Caco-2 (cell line): ENCODE results near the gene AXL. TPM values are rescaled to one million over a fixed set of nuclear protein-coding genes. Genes with fewer than 3 reads are reported as not detected.
A peak's percentile ranks its signal among the peaks of the same experiment; 100 is the strongest.

Experiments used
- BruUV-seq: library from RNA; stranded (reverse); fragments of 400-500 nt; replicated peaks from 2 replicates; lab custom pipeline; 2021; lab: Mats Ljungman, UMichigan
- CTCF ChIA-PET: fragments of 300-600 bp; sonication (Branson Sonifier 250); formaldehyde crosslinking; loops from one replicate; lab custom pipeline; 2022; ENCODE audit warnings: antibody characterized with exemption; lab: Charles Lee
- POLR2A ChIA-PET: fragments of 300-600 bp; sonication (Branson Sonifier 250); formaldehyde crosslinking; loops from one replicate; lab custom pipeline; 2022; ENCODE audit warnings: antibody characterized with exemption; lab: Charles Lee
- DNase-seq, 2 experiments: peaks; one replicate each; pipeline versions ENCODE4 v3.0.0 to v3.0.0-alpha.2; 2020 to 2022
- H3K27me3 ChIP-seq: replicated peaks from 2 replicates; pipeline ENCODE4 v1.6.0; 2011; ENCODE audit warnings: low read length; ENCODE audit not compliant: control insufficient read depth, insufficient read depth
- H3K36me3 ChIP-seq: 2 replicates; pipeline ENCODE4 v1.5.1; 2011; ENCODE audit warnings: low read length; ENCODE audit not compliant: control insufficient read depth, insufficient read depth
- H3K4me1 ChIP-seq: fragments of 250-450 bp; sonication (Bioruptor Pico); 2 replicates; pipeline ENCODE4 v1.5.1; 2020; ENCODE audit warnings: mild to moderate bottlenecking
- H3K4me3 ChIP-seq: 2 replicates; pipeline ENCODE4 v1.5.1; 2011; ENCODE audit warnings: low read depth, mild to moderate bottlenecking, control low read depth, low read length
- H3K9me3 ChIP-seq: fragments of 250-450 bp; sonication (Bioruptor Pico); 2 replicates; pipeline ENCODE4 v1.5.1; 2020; ENCODE audit warnings: mild to moderate bottlenecking, moderate library complexity
- H3K27ac Mint-ChIP-seq: one replicate; pipeline ENCODE4 v1.8.0; 2022; ENCODE audit warnings: mixed read lengths; ENCODE audit not compliant: unreplicated experiment
- H3K27me3 Mint-ChIP-seq: one replicate; pipeline ENCODE4 v1.8.0; 2022; ENCODE audit warnings: mixed read lengths; ENCODE audit not compliant: insufficient read depth, unreplicated experiment
- H3K36me3 Mint-ChIP-seq: one replicate; pipeline ENCODE4 v1.8.0; 2022; ENCODE audit warnings: mild to moderate bottlenecking, mixed read lengths; ENCODE audit not compliant: insufficient read depth, unreplicated experiment
- H3K4me1 Mint-ChIP-seq: one replicate; pipeline ENCODE4 v1.8.0; 2022; ENCODE audit warnings: low read depth, mixed read lengths; ENCODE audit not compliant: unreplicated experiment
- H3K4me3 Mint-ChIP-seq: one replicate; pipeline ENCODE4 v1.8.0; 2022; ENCODE audit warnings: mild to moderate bottlenecking, moderate library complexity, mixed read lengths; ENCODE audit not compliant: unreplicated experiment
- H3K9me3 Mint-ChIP-seq: one replicate; pipeline ENCODE4 v1.8.0; 2022; ENCODE audit warnings: mixed read lengths; ENCODE audit not compliant: unreplicated experiment
- CTCF ChIP-seq, 2 experiments: fragments of 200-600 bp in 1 of 2; IDR thresholded peaks; 1 replicate in 1 of 2; 2 replicates in 1 of 2; pipeline versions ENCODE4 v1.5.1 to v1.8.0; 2011 to 2022; ENCODE audit warnings: antibody characterized with exemption in 1 of 2, control low read depth in 1 of 2, inconsistent platforms in 1 of 2, low read depth in 1 of 2, low read length in 1 of 2, mild to moderate bottlenecking in 1 of 2, moderate library complexity in 1 of 2; ENCODE audit not compliant: insufficient read depth in 1 of 2, severe bottlenecking in 1 of 2, unreplicated experiment in 1 of 2
- intact Hi-C: fragments of 100-400 bp; cut with micrococcal nuclease; formaldehyde crosslinking; loops from one replicate; pipeline ENCODE4 v1.10.0; 2022; ENCODE audit not compliant: unreplicated experiment
- total RNA-seq: library from RNA; stranded (reverse); gene quantifications from 2 replicates; pipeline ENCODE4 v1.2.3, GENCODE V29; 2022

AXL gene
- total RNA-seq, 1 experiment from 2014 or later = 1.2 TPM

- peak within 1 kb of the TSS; percentile 85 for H3K4me3 ChIP-seq
- H3K27me3 ChIP-seq = no peaks in the 10 kb centered on the region
- Mint-ChIP-seq H3K4me3 (peak within 1 kb of the TSS; percentile 76), H3K9me3 (no peaks in the 10 kb centered on the region), H3K27me3 (no peaks in the 10 kb centered on the region), H3K36me3 (peaks cover 9% of the 10 kb centered on the region), H3K27ac (peak within 1 kb of the TSS; percentile 43), H3K4me1 (peaks cover 25% of the 10 kb centered on the region)
- DNase-seq = peak; percentile 85 to 90
- no peaks in the 10 kb centered on the region for H3K9me3 ChIP-seq
- intact Hi-C loops = loop anchor here (1.0 kb wide), 1 partner anchor 17 kb away; no protein-coding TSS in a partner anchor
- ChIA-PET CTCF (interaction anchor here (0.6 to 1.5 kb wide), 4 partner anchors 10 to 116 kb away, joined by 3 to 6 read pairs (median 4); no protein-coding TSS in a partner anchor), POLR2A (interaction anchor here (0.5 to 1.2 kb wide), 3 partner anchors 17 to 72 kb away, joined by 3 to 4 read pairs (median 3); no protein-coding TSS in a partner anchor)
- peaks cover 23% of the 10 kb centered on the region for H3K4me1 ChIP-seq
- BruUV-seq = TSS peak; percentile 95
- H3K36me3 ChIP-seq = peaks cover 4% of the 10 kb centered on the region
- TF ChIP-seq CTCF (IDR thresholded peaks at IDR 0.05; ENCODE audit: insufficient read depth in 1 of 2, low read depth in 1 of 2, low read length in 1 of 2, severe bottlenecking in 1 of 2, unreplicated experiment in 1 of 2) = no peak
Observed at GRCh38 chr19:41192574-41193429, 26.2 kb upstream of the AXL start, which contains the start of gene CYP2S1. CYP2S1 (plus strand) TSS chr19:41193219; CDS start chr19:41193265, 46 bp downstream.

GRCh38 chr19:41193430-41194156 lies 25.4 kb upstream of the AXL start:
- Mint-ChIP-seq H3K9me3 (no peaks in the 10 kb centered on the region), H3K27ac (peak overlapping the region; percentile 43)

More at GRCh38 chr19:41193430-41194156, 25.4 kb upstream of the AXL start:
- no TSS peak for BruUV-seq
- TF ChIP-seq CTCF (IDR thresholded peaks at IDR 0.05; ENCODE audit: insufficient read depth in 1 of 2, low read depth in 1 of 2, low read length in 1 of 2, severe bottlenecking in 1 of 2, unreplicated experiment in 1 of 2) = no peak
- Mint-ChIP-seq H3K27me3 (no peaks in the 10 kb centered on the region), H3K4me1 (peaks cover 25% of the 10 kb centered on the region), H3K4me3 (peak overlapping the region; percentile 76), H3K36me3 (peaks cover 9% of the 10 kb centered on the region)
- Histone ChIP-seq H3K9me3 (no peaks in the 10 kb centered on the region), H3K27me3 (no peaks in the 10 kb centered on the region), H3K36me3 (peaks cover 4% of the 10 kb centered on the region), H3K4me1 (peaks cover 23% of the 10 kb centered on the region), H3K4me3 (peak overlapping the region; percentile 85)
- intact Hi-C loops = no loop called here
- POLR2A ChIA-PET = interaction anchor here (0.5 to 1.2 kb wide), 3 partner anchors 34 to 71 kb away, joined by 3 to 4 read pairs (median 3); no protein-coding TSS in a partner anchor
- DNase-seq = no peak
- CTCF ChIA-PET = interaction anchor here (0.6 to 1.5 kb wide), 5 partner anchors 11 to 115 kb away, joined by 3 to 6 read pairs (median 4); no protein-coding TSS in a partner anchor
